ENCODE measurements around the gene ZFYVE28. TPM values are rescaled to one million over a fixed set of nuclear protein-coding genes. Genes with fewer than 3 reads are reported as not detected.

The ZFYVE28 gene
- polyA plus RNA-seq, 1 of the 3 experiments (the other 2 are of a cell fraction): 3.2 TPM

GRCh38 chr4:2413821-2414610 lies 4.4 kb downstream of the ZFYVE28 start:
- H3K9ac ChIP-seq: peak overlapping the region; percentile 68; the same call in 1 of the 2 replicates
- H3F3A ChIP-seq (replicated peaks; ENCODE audit: insufficient read depth): peaks cover 29% of the 10 kb centered on the region
- no peaks in the 10 kb centered on the region for H3K9me3 ChIP-seq
- no peaks in the 10 kb centered on the region for H3K36me3 ChIP-seq (replicated peaks in 1 of 2; ENCODE audit: control insufficient read depth in 1 of 2, insufficient read depth in 2 of 2, low read length in 1 of 2)
- H4K20me1 ChIP-seq (ENCODE audit: insufficient read depth): no peaks in the 10 kb centered on the region
- TF ChIP-seq USF2 (IDR thresholded peaks at IDR 0.05; ENCODE audit: borderline replicate concordance, low read depth, low read length) (no peak), TCF12 (IDR thresholded peaks at IDR 0.05) (no peak), TAF1 (IDR thresholded peaks at IDR 0.05; ENCODE audit: borderline replicate concordance, low read depth, low read length) (no peak), GATA2 (CRISPR knock-in tag; IDR thresholded peaks at IDR 0.05) (no peak), FOSL2 (IDR thresholded peaks at IDR 0.05; ENCODE audit: borderline replicate concordance, low read depth) (no peak), PBX3 (IDR thresholded peaks at IDR 0.05) (no peak), NRF1 (IDR thresholded peaks at IDR 0.05; ENCODE audit: low read depth, low read length) (no peak)
- DNase-seq: no peak
- ChIA-PET CTCF (interaction anchor here (0.6 to 6.3 kb wide), 17 partner anchors 12 to 406 kb away, joined by 3 to 30 read pairs (median 3); partner anchors contain the start of genes MXD4 and RNF4), POLR2A (interaction anchor here (1.0 to 2.2 kb wide), 3 partner anchors 12 to 152 kb away, joined by 3 to 9 read pairs (median 8); partner anchors contain the start of genes MXD4 and RNF4)
- H3K9me2 ChIP-seq: no peaks in the 10 kb centered on the region
- H3K4me1 ChIP-seq (ENCODE audit: control insufficient read depth in 1 of 2, insufficient read depth in 2 of 2, low read depth in 1 of 2, low read length in 1 of 2): peaks cover 11 to 43% of the 10 kb centered on the region in 2 experiments; a peak in 2 of 4 replicates
- H3K27ac ChIP-seq (ENCODE audit: low read depth in 2 of 2, low read length in 1 of 2): peak overlapping the region; percentile 82 to 97
- no peak overlapping the region for H3K4me3 ChIP-seq (ENCODE audit: low read depth in 2 of 2, low read length in 1 of 2)
- H3K27me3 ChIP-seq (ENCODE audit: insufficient read depth): 0 out of 2 replicates have a peak, but pooled peaks cover 16% of the 10 kb centered on the region
- H2AFZ ChIP-seq (ENCODE audit: low read depth): peak overlapping the region; percentile 60
- H3K4me2 ChIP-seq: peak overlapping the region; percentile 79
- H3K79me2 ChIP-seq (ENCODE audit: insufficient read depth): no peaks in the 10 kb centered on the region
- WGBS (ENCODE audit: low lambda C conversion rate): 82% methylated on average over 12 of the region's 14 CpGs

- peak overlapping the region; percentile 82 to 97 for H3K27ac ChIP-seq (ENCODE audit: low read depth in 2 of 2, low read length in 1 of 2)
- H2AFZ ChIP-seq (ENCODE audit: low read depth): peak overlapping the region; percentile 66
- peak overlapping the region; percentile 68 for H3K9ac ChIP-seq
- H3K79me2 ChIP-seq (ENCODE audit: insufficient read depth): no peaks in the 10 kb centered on the region
- no peaks in the 10 kb centered on the region for H4K20me1 ChIP-seq (ENCODE audit: insufficient read depth)
- no peaks in the 10 kb centered on the region for H3K9me3 ChIP-seq
- H3K4me2 ChIP-seq: peak overlapping the region; percentile 79
- H3K4me3 ChIP-seq (ENCODE audit: low read depth in 2 of 2, low read length in 1 of 2): peak overlapping the region; percentile 43 to 57
- H3K9me2 ChIP-seq: no peaks in the 10 kb centered on the region
- under 1% methylated on average over 18 of the region's 30 CpGs for WGBS (ENCODE audit: low lambda C conversion rate)
- H3K36me3 ChIP-seq (replicated peaks in 1 of 2; ENCODE audit: control insufficient read depth in 1 of 2, insufficient read depth in 2 of 2, low read length in 1 of 2): no peaks in the 10 kb centered on the region
- DNase-seq: peak; percentile 89
- H3K27me3 ChIP-seq (ENCODE audit: insufficient read depth): 0 out of 2 replicates have a peak, but pooled peaks cover 16% of the 10 kb centered on the region
- ChIA-PET POLR2A (interaction anchor here (1.0 to 2.2 kb wide), 4 partner anchors 11 to 151 kb away, joined by 3 to 9 read pairs (median 6); partner anchors contain the start of genes MXD4 and RNF4), CTCF (interaction anchor here (0.6 to 6.3 kb wide), 20 partner anchors 11 to 405 kb away, joined by 3 to 30 read pairs (median 4); partner anchors contain the start of genes MXD4 and RNF4)
- H3F3A ChIP-seq (replicated peaks; ENCODE audit: insufficient read depth): peaks cover 29% of the 10 kb centered on the region
- peaks cover 11 to 40% of the 10 kb centered on the region in 2 experiments; a peak in 2 of 4 replicates for H3K4me1 ChIP-seq (ENCODE audit: control insufficient read depth in 1 of 2, insufficient read depth in 2 of 2, low read depth in 1 of 2, low read length in 1 of 2)
- peak; percentile 82 for TF ChIP-seq REST (IDR thresholded peaks at IDR 0.05; ENCODE audit: low read depth, low read length)
- peak; percentile 55; the same call in 1 of the 2 replicates for TF ChIP-seq FOSL2 (IDR thresholded peaks at IDR 0.05; ENCODE audit: borderline replicate concordance, low read depth)
- TF ChIP-seq IRF3 (IDR thresholded peaks at IDR 0.05; ENCODE audit: low read depth, low read length): no peak
- TF ChIP-seq JUND (IDR thresholded peaks at IDR 0.05): no peak
- TF ChIP-seq SIN3A (IDR thresholded peaks at IDR 0.05; ENCODE audit: borderline replicate concordance, low read depth, low read length): peak; percentile 31; the same call in 1 of the 2 replicates
- TF ChIP-seq RAD21 (IDR thresholded peaks at IDR 0.05; ENCODE audit: low read length): peak; percentile 55
- TF ChIP-seq TCF12 (IDR thresholded peaks at IDR 0.05): peak; percentile 43; the same call in 1 of the 2 replicates
- 0 out of 2 replicates have a peak, but pooled peaks have one; percentile 24 for TF ChIP-seq FOXM1 (IDR thresholded peaks at IDR 0.05; ENCODE audit: low read depth)
These were observed 5.3 kb downstream of the ZFYVE28 start for GRCh38 chr4:2412885-2413716.

All from SK-N-SH (cell line).